AG10803 (cell line): ENCODE results near the gene NRXN2.

Source experiments
- DNase-seq: peaks from one replicate; pipeline ENCODE4 v3.0.0; 2010; ENCODE audit warnings: low read depth
- H3K4me3 ChIP-seq: 2 replicates; pipeline ENCODE4 v1.5.1; 2011; ENCODE audit warnings: mild to moderate bottlenecking, low read length, control low read depth
- CTCF ChIP-seq: conservative IDR thresholded peaks from 2 replicates; pipeline ENCODE4 v1.5.1; 2011; ENCODE audit warnings: mild to moderate bottlenecking, low read length, control low read depth, inconsistent platforms

The NRXN2 gene

DNA sequence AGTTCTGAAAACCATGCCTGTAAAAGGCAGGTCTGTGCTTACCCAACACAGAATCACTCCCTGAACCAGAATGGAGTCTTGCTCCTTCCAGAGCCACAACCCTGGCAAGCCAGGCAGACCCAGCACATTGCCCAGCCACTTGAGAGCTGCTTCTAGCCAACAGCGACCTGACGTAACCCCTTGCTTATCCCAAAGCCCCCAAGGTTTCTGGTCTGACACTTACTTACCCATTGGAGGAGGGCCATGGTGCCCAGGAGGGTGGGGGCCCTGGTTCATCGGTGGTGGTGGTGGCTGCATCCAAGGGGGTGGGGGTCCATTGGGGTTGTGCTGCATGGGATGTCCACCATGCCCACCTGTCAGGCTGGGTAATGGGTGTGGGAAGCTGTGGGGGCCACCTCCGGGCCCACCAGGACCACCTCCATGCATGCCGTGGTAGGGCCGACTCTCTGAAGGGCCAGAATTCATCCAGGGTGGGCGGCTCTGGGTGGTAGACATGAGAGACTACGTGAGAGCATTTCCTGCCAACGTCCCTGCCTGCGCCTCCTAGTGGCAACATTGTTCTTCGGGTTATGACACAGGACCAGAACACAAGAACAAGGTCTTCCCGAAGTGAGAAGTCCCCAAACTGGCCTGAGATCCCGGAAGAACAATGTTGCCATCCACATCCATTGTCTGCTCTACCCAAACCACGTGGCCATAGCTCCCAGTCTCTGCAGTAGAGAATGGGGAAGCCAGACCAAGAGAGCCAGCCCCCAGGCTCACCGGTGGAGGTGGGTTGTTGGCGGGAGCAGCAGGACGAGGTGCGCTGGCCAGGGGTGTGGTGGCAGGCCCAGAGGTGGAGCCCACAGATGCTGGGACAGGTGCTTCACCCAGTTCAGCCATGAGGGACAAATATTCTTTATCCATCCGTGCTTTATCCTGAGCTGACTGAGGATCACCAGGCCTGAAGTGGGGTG is 44.6 kb upstream of the NRXN2 start:
- H3K4me3 ChIP-seq: no peak overlapping the region
- TF ChIP-seq CTCF: peak; percentile 67
- DNase-seq: peak; percentile 68

GRCh38 chr11:64766881-64767280 is 43.9 kb upstream of the NRXN2 start:
- no peak for TF ChIP-seq CTCF
- no peak overlapping the region for H3K4me3 ChIP-seq
- DNase-seq: no peak

DNA sequence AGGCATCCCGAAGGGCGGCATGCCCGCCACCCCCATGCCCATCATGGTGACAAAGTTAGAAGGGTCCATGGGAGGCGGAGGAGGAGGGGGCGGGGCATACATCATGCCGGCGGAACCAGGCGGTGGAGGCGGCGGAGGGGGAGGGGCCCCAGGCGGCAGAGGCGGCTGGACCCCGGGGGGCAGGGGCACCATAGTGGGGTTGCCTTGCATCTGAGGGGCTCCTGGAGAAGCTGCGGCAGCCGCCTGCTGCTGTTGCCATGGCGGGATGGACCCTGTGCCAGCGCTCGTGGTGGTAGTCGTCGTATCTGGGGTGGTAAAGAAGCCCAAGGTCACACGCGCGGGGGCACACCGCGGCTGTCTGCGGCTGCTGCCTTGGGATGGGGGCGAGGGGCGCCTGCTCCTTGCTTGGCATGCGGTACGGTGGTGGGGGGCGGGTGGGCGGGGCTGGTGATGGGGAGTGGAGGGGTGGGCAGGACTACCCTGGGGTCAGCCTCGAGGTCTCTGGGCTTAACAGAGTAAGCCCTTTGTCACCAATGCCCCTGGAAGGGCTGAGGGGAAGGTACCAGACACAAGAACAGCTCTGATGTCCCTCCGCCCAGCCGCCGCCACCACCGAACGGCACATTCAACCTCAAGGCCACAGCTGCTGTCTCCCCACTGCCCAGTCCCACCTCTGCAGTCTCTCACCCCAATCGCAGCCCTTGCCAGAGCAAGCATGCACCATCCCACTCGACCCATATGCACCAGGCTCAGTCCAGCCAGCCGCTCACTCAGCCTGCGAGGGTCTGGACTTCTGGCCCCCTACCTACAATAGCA is 43.1 kb upstream of the NRXN2 start:
- no peak for TF ChIP-seq CTCF
- DNase-seq: no peak

GRCh38 chr11:64765291-64765850 is 42.4 kb upstream of the NRXN2 start:
- no peak for DNase-seq
- TF ChIP-seq CTCF: peak; percentile 16
- no peak overlapping the region for H3K4me3 ChIP-seq

More for the DNA sequence above, 43.1 kb upstream of the NRXN2 start:
- no peak overlapping the region for H3K4me3 ChIP-seq

DNA sequence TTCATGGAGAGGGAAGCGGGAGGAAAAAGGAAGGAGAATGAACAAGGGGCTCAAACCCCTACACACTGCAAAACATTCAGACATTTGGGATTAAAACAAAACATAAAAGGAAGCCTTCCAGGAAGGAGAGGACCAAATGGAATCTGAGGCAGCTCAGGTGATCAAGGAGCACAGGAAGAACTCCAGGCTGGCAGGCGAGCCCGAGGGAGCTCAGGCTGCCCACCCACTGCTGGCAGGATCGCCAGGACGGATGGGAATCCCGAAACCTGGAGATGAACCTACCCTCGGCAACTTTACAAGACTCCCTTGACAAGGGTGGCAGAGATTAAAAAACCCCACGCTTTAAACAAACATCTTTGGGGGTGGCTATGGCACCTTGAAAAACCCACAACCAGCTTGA is 41.8 kb upstream of the NRXN2 start:
- no peak for DNase-seq
- H3K4me3 ChIP-seq: no peak overlapping the region
- no peak for TF ChIP-seq CTCF

- no peak for DNase-seq
- H3K4me3 ChIP-seq: no peak overlapping the region
- TF ChIP-seq CTCF: no peak
These were observed 41.1 kb upstream of the NRXN2 start for GRCh38 chr11:64764040-64764611.
